Spinal cord (tissue), 10 donors: ENCODE measurements around the gene MED14. TPM values are rescaled to one million over a fixed set of nuclear protein-coding genes. Genes with fewer than 3 reads are reported as not detected.

Experiments used
- DNase-seq, 6 donors: peaks; one replicate each; pipeline versions ENCODE4 v3.0.0 to v3.0.0-alpha.2; 2013 to 2015; ENCODE audit warnings: low spot score in 6 of 6, low read depth in 4 of 6
- H3K27ac ChIP-seq: one replicate; pipeline ENCODE4 v1.5.1; 2013; ENCODE audit warnings: low read depth, low read length, control low read depth
- H3K27me3 ChIP-seq: one replicate; pipeline ENCODE4 v1.6.1; 2013; ENCODE audit warnings: low read length; ENCODE audit not compliant: control insufficient read depth, insufficient read depth
- H3K36me3 ChIP-seq: one replicate; pipeline ENCODE4 v1.6.1; 2013; ENCODE audit warnings: low read length; ENCODE audit not compliant: control insufficient read depth, insufficient read depth
- H3K4me1 ChIP-seq: one replicate; pipeline ENCODE4 v1.6.1; 2013; ENCODE audit warnings: low read length; ENCODE audit not compliant: control insufficient read depth, insufficient read depth
- H3K4me3 ChIP-seq: one replicate; pipeline ENCODE4 v1.5.1; 2013; ENCODE audit warnings: low read depth, low read length, control low read depth
- H3K9me3 ChIP-seq: one replicate; pipeline ENCODE4 v1.6.1; 2013; ENCODE audit warnings: low read length; ENCODE audit not compliant: control insufficient read depth, insufficient read depth
- WGBS: methylation state at CpG from one replicate; pipeline ENCODE4 v1.1.5; 2013; ENCODE audit warnings: missing lambda C conversion rate; ENCODE audit not compliant: insufficient coverage; 5-methylcytosine and 5-hydroxymethylcytosine counted together
- polyA plus RNA-seq, 2 donors: library from polyadenylated mRNA; unstranded; fragments of 120-200 nt; gene quantifications; one replicate each; pipeline ENCODE4 v1.2.1, GENCODE V29; 2013; ENCODE audit not compliant: insufficient read length in 2 of 2
- total RNA-seq, 2 donors: library from RNA; depleted of rRNA in 1 of 2; stranded (reverse); fragments of 120-200 nt in 1 of 2; fragments of >200 nt in 1 of 2; gene quantifications; one replicate each; pipeline versions ENCODE4 v1.2.3 to v1.2.4, GENCODE V29; 2013 to 2014
- donor health status: healthy.

The MED14 gene
- total and polyA plus RNA-seq, 4 donors: 24.9 to 47.9 (median 38.5) TPM

- no peak overlapping the region for H3K4me3 ChIP-seq
- H3K27ac ChIP-seq: no peak overlapping the region
- peaks cover 8% of the 10 kb centered on the region for H3K36me3 ChIP-seq
- H3K4me1 ChIP-seq: no peaks in the 10 kb centered on the region
- no peak for DNase-seq
- peaks cover 18% of the 10 kb centered on the region for H3K27me3 ChIP-seq
- H3K9me3 ChIP-seq: no peaks in the 10 kb centered on the region
- WGBS: no CpG with 5 or more reads among the region's 1 CpG
Observed at GRCh38 chrX:40684092-40684491, 51.2 kb downstream of the MED14 start.

DNA sequence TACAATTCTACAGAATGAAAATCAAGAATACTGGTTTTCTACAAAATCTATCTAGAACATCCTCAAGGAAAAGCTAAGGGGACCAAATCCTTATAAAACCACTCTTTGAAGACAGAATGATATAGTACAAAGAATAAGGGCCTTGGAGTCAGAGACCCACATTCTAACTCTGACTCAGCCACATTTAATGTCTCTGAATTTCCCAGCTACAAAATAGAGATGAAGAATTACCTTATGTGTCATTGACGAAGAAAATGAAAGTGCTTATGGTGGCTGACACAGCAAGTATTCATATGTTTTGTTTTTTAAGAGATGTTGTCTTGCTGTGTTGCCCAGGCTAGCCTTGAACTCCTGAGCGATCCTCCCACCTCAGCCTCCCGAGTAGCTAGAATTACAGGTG is 52.1 kb downstream of the MED14 start:
- Histone ChIP-seq H3K27me3 (peaks cover 15% of the 10 kb centered on the region), H3K4me1 (no peaks in the 10 kb centered on the region), H3K4me3 (no peak overlapping the region), H3K36me3 (peaks cover 8% of the 10 kb centered on the region), H3K9me3 (no peaks in the 10 kb centered on the region), H3K27ac (no peak overlapping the region)
- no peak for DNase-seq
- 90% methylated on average over 2 of the region's 3 CpGs for WGBS

DNA sequence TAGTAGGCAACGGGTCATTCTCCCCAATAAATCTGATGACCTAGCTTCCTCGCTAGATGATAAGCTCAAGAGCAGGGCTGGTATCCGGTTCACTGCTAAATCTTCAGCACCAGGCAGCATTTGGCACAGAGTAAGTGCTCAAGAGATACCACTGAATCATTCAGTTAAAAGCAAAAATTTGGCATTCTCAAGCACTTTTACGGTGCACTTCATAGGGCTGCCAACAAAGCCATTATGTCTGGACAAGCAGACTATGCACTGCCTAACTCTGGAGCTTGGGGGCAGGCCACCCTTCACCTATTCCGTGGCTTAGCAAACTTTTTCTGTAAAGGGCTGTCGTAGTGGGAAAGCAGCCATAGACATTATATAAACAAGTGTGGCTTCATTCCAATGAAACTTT is 64.2 kb downstream of the MED14 start:
- H3K36me3 ChIP-seq: peaks cover 8% of the 10 kb centered on the region

DNA sequence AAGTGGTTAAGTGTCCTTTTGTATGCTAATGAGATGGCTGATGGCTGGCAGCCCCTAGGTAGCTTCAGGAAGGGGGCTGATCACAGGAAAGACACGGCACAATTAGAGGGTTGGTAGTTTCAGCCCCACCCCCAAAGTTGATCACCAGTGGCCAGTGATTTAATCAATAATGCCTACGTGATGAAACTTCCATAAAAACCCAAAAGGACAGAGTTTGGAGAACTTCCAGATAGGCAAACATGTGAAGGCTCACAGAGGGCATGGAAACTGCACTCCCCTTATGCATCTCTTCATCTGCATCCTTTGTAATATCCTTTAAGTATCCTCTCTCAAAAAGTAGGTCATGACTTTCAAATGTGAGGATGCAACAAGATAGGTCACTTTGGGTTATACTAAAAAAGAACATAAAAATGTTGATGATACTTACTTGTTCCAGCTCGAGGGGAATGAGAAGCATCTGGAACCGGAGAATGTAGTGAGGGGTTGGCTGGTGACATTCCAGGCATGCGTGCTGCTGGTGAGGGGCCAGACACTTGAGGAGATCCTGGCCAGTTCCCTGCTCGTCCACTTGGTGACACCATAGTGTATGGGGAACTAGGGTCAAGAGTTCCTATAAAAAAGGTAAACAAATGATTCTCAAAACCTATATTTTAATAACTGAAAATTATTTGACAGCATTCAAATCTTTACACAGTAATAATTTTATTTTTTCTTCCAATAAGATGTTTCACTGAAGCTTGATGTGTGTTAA is 71.3 kb downstream of the MED14 start:
- 23% methylated on average over 2 of the region's 6 CpGs for WGBS
- no peak for DNase-seq
- Histone ChIP-seq H3K4me1 (no peaks in the 10 kb centered on the region), H3K4me3 (no peak overlapping the region), H3K36me3 (peaks cover 14% of the 10 kb centered on the region), H3K27me3 (peaks cover 7% of the 10 kb centered on the region), H3K27ac (no peak overlapping the region), H3K9me3 (no peaks in the 10 kb centered on the region)

More for the DNA sequence above, 64.2 kb downstream of the MED14 start:
- no peak for DNase-seq
- H3K9me3 ChIP-seq: no peaks in the 10 kb centered on the region
- no peak overlapping the region for H3K27ac ChIP-seq
- no peaks in the 10 kb centered on the region for H3K4me1 ChIP-seq
- H3K27me3 ChIP-seq: peaks cover 14% of the 10 kb centered on the region
- 66% methylated on average over 4 of the region's 6 CpGs for WGBS
- no peak overlapping the region for H3K4me3 ChIP-seq

- H3K27ac ChIP-seq: no peak overlapping the region
- H3K4me1 ChIP-seq: no peaks in the 10 kb centered on the region
- no peaks in the 10 kb centered on the region for H3K9me3 ChIP-seq
- H3K4me3 ChIP-seq: no peak overlapping the region
- peaks cover 7% of the 10 kb centered on the region for H3K27me3 ChIP-seq
- WGBS: no CpG with 5 or more reads among the region's 3 CpGs
- no peak for DNase-seq
- peaks cover 14% of the 10 kb centered on the region for H3K36me3 ChIP-seq
Observed at GRCh38 chrX:40663078-40663740, 72.1 kb downstream of the MED14 start.

GRCh38 chrX:40661489-40661888 is 73.9 kb downstream of the MED14 start:
- peaks cover 9% of the 10 kb centered on the region for H3K36me3 ChIP-seq
- H3K4me1 ChIP-seq: no peaks in the 10 kb centered on the region
- H3K27ac ChIP-seq: no peak overlapping the region
- H3K9me3 ChIP-seq: no peaks in the 10 kb centered on the region
- peaks cover 3% of the 10 kb centered on the region for H3K27me3 ChIP-seq
- no peak for DNase-seq
- no peak overlapping the region for H3K4me3 ChIP-seq
- WGBS: no CpG with 5 or more reads among the region's 2 CpGs

GRCh38 chrX:40660381-40660780 is 75.0 kb downstream of the MED14 start:
- DNase-seq: no peak
- Histone ChIP-seq H3K4me1 (no peaks in the 10 kb centered on the region), H3K27ac (no peak overlapping the region), H3K9me3 (no peaks in the 10 kb centered on the region), H3K36me3 (peaks cover 9% of the 10 kb centered on the region), H3K27me3 (peaks cover 2% of the 10 kb centered on the region), H3K4me3 (no peak overlapping the region)
- WGBS: 83% methylated on average over 2 of the region's 5 CpGs

- Histone ChIP-seq H3K9me3 (no peaks in the 10 kb centered on the region), H3K4me1 (no peaks in the 10 kb centered on the region), H3K36me3 (no peaks in the 10 kb centered on the region), H3K27ac (no peak overlapping the region), H3K4me3 (no peak overlapping the region), H3K27me3 (peaks cover 8% of the 10 kb centered on the region)
- DNase-seq: no peak
- WGBS: 83% methylated on average over 1 of the region's 2 CpGs
Observed at GRCh38 chrX:40653535-40653934, 81.8 kb downstream of the MED14 start.

DNA sequence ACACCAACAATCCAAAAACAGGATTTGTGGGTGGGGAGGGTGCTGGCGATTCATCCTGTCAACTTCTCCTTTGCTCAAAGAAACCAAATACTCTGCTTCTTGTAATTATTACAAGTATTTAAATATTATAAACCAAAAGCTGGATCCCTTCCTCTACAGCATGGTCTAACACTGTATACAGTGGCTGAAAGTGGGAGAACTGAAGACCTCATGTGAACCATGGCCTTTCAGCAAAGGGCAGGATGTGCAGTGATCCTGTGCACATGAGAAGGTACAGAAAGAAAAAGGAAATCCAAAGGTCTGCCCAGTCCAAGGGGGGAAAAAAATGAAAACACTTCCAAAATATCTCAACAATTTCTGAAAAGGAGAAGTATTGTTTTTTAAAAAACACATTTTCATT is 82.7 kb downstream of the MED14 start:
- Histone ChIP-seq H3K4me1 (peaks cover 3% of the 10 kb centered on the region), H3K27ac (no peak overlapping the region), H3K27me3 (peaks cover 11% of the 10 kb centered on the region), H3K4me3 (no peak overlapping the region), H3K36me3 (no peaks in the 10 kb centered on the region), H3K9me3 (no peaks in the 10 kb centered on the region)
- DNase-seq: no peak
- no CpG with 5 or more reads among the region's 1 CpG for WGBS
